ENCODE results near the gene KCNK16.
"Not testable (repeated sequence)": the region's sequence is repeated elsewhere in the genome, so short reads cannot be mapped to it uniquely, and the experiment has no call there.

The KCNK16 gene

DNA sequence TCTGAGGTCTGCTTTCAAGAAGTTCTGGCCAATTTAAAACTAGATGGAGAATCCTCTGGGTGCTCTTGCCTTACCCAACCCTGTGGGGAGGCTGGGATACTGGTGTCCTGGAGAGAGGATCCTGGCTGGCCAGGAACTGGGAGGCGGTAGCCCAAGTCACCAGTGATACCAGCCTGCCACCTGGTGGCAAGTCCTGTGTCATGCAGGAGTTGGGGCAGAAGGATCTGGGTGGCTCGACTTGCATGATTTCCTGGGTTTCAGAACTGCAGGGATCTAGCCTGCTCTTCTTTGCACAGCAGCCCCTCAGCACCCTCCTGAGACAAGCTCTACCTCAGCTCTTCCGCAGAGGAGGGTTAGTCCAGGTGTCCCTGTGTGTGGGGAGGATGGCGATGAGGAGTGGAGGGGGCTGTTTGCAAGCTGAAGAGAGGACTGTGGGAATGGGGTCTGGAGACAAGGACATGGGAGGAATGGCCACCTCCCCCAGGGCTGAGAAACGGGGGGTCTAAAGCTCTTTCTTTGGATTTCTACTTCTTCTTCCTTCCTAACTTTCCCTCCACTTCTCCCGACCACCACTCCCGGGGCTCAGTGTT, 12.5 kb downstream of the KCNK16 start:
- peak; percentile 42 for DNase-seq (ENCODE audit: low spot score)

DNA sequence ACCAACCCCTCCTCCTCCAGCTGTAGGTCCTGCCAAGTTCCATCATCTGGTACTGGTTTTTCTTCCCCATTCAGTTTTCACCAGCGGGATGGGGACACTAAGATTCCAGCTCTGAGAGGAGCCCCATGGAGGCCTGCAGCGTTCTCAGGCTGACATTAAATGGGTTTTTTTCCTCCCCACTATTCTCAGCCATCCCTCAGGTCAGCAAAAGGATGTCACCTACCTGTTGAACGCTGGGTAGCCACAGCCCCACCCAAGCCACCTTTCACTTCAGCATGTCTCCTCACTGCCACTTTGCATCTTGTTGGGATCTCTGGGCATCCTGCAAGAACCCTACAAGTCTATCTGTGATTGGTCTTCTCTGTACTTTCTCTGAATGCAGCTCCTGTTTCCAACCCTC, 15.0 kb downstream of the KCNK16 start:
- no peak for DNase-seq (ENCODE audit: low spot score)

DNA sequence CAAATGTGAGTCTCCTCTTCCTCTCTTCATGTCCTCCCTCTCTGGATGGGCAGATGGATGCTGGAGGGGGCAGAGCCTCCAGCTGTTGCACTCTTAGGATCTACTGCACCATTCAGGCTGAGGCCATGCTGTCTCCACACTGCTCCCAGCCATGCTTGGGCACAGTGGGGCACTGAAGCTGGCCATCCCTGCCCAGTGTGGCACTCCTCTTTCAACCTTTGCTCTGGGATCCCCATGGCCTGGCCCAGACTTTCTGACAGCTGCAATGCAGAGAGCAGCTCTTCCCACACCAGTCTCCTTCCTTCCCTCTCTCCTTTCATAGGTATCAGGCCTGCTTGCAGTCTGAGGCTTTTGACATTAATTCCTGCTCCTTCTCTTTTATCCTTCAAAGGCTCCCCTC, 17.6 kb downstream of the KCNK16 start:
- no peak for DNase-seq (ENCODE audit: low spot score)

DNA sequence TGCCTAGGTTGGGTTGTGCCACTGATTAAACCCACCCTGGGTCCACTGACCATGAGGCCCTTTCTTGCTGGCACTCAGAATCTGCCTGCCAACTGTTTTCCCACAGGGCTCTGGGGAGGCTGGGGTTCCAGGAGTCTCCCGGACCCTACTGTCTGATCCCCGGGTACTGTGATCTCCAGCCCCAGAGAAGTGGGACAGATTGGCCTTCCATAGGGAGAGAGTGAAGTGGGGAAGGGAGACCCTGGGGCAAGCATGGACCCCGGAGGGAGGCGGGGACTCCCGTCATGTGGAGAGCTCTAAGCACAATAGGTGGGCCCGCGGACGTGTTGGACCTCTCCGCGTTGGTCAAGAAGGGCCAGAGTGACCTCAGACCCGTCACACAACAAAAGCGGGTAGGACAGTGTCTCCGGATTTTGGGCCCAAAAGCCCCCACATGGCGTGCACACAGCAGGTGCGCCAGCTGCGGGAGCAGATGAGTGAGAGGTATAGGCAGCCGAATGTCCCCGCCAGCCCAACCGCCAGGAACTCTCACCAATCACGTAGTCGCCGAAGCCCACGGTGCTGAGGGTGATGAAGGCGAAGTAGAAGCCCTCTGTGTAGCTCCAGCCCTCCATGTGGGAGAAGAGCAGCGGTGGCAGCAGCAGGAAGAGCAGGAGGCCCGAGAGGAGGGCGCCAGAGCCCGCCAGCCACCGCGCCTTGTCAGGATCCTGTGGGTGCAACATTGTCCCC, 18.9 kb downstream of the KCNK16 start:
- DNase-seq (ENCODE audit: low spot score): no peak

DNA sequence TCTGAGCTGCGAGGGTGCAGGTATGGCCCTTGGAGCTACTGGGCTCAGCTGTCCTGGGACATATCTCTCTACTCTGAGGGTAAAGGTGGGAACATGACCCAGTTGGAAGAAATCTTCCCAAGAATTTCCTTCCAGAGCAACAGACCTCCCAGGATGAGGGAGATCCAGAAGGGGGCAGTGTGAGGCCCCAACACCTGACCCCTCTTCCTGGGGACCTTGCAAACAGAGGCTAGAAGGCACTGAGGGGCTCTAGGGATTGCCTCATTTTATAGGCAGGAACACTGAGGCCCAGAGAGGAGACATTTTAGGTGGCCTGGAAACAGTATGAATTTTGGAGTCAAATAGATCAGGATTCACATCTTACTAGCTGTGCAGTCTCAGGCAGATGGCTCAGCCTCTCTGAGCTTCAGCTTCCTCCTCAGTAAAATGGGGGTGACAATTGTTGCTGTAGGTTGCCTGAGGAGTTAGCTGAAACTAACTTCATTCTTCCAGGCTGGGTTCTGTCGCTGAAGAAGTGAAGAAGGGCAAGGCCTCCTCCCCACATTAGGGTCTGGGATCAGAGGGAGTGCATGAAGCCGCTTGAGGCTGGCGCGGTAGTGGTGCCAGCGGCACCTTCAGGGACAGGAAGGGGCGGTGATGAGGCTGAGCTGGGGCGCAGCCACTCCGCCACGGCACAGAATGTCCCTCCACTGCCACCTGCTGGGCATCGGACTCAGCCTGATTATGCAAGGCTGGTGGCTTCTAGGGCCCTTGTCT, 19.7 kb downstream of the KCNK16 start:
- peak; percentile 35 for DNase-seq (ENCODE audit: low spot score)

DNA sequence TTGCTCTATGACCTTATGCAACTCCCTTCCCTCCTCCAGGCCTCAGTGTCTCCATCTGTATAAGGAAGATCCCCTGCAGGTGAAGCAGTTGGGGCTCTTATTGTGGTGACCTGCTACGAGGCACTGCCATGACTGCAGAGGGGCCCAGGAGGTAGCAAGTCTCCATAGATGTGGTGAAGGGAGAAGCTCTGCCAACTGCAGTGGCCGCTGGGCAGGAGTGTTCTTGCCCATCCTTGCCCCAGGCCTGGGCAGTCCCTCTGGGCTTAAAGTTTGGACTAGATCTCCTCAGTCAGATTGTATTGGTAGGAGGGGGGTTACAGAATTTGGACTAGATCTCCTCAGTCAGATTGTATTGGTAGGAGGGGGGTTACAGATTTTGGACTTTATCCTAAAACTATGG, 20.5 kb downstream of the KCNK16 start:
- DNase-seq (ENCODE audit: low spot score): no peak

DNA sequence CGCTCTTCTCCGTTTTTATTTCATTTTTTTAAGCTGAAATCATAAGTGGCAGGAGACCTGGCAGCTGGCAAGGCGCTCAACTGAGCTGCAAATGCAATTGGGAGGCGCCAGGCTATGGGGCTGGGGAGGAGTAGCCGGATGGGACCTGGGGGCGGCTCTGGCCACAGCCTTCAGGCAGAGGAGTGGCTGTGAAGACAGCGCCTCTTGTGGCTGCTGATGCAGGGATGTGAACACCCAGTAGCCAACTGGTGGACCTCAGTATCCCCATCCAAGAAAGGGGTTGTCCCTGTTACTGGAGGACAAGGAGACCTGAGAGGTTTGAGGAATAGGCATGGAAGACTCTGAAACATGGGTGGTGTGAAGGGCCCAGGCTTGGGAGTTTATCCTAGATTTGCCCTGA, 20.9 kb downstream of the KCNK16 start:
- no peak for DNase-seq (ENCODE audit: low spot score)

DNA sequence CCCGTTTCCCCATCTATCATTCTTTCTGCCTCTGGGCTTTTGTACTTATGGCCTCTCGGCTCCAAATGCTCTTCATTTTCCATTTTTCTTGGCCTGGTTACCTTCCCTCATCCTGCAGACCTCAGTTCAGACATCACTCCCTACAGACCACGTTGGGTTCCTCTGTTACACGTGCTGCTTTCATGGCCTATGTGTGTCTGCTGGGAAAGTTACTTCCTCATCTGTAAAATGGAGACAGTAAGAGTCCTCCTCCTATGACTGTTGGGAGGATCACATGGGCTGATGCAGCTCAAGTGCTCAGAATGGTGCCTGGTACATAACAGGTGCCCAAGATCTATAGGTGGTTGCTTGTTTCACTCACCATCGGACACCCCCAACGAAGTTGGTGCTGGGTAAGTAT, 21.8 kb downstream of the KCNK16 start:
- DNase-seq (ENCODE audit: low spot score): no peak

DNA sequence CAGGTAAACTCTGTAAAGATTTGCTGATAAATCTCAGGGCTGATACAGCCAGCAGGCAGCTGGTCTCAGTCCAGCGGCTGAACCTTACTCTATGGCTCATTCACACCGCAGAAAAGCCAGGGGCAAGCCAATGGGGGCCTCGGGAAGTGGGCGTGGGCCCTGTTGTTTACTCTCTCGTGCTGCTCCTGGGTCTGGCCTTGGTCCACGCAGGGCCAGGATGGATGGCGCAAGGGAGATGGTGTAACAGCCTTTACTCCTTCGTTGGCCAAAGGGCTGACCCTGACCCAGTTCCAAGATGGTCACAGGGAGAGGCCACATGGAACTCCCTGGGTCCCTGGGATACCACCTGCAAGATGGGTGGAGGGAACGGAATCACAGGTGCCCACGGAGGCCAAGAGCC, 24.4 kb downstream of the KCNK16 start:
- DNase-seq (ENCODE audit: low spot score): no peak

DNA sequence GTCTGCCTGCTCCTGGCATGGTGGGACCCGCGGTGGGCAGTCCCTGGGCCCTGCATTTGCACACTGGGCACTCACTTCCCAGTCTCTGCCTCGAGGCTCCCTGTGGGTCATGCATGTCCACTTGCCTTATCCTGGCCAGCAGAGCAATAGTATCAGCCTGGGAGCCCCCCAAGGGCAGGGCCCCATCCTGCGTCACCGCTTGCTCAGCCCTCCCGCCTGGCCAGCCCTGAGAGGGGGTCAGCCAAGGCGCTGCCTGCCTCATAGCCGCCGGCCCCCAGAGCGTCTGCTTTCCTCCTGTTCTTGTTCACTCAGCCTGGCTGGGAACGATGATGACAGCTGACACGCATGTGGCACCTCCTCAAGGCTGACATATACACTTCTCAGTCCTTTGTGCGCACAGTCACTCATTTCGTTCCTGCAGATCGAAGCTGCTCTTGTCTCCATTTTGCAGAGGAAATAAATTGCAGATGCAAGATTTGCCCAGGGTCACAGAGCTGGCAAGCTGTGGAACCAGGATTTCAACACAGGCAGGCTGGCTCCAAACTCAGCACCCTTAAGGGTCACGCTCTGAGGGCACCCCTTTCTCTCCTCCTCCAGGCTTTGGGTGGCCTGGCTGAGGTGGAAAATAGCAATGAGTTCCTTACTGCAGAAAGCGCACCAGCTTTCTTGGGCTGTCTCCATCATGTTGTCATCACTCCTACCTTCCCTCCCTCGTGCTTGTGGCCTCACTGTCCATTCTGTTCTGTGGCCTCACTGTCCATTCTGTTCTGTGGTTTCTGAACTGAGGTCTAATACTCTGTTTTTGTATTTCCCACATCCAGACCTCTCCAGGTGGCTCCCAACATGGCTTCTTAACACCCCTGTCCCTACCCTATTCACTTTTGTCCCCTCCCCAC, 25.5 kb downstream of the KCNK16 start:
- no peak for DNase-seq (ENCODE audit: low spot score)

DNA sequence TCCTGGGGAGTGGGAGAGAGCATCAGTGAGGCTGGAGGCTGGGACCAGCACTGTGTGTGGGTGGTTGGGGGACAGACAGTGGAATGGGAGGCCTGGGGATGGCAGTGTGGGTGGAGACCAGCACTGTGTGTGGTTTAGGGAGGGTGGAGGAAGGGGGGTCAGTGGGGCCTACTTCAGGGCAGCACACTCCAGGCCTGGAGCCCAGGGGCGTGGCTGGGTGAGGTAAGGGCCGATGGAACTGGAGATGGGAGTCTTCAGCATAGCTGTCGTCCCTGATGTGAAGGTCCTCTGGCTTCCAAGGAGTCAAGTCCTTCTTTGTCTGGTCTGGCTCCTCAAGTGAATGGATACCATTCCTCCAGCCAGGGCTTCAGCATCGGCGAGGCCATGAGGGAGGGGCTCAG, 26.9 kb downstream of the KCNK16 start:
- no peak for DNase-seq (ENCODE audit: low spot score)

DNA sequence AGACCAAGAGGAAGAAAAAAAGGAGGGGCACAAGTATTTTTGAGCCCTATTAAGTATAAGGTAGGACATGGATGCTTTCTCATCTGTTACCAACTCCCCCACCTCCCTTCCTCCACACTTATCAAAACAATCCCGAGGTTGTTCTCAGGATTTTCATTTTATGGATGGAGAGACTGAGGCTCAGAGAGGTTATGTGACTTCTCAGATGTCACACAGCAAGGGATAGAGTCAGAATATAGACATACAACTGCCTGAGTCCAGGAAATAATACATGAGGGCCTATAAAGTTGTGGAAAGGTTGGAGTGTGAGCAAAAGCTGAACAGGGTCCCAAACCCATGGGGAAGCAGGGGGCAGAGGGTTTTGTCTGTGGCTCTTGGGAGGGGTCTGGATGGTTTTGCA, 27.6 kb downstream of the KCNK16 start:
- DNase-seq (ENCODE audit: low spot score): no peak

DNA sequence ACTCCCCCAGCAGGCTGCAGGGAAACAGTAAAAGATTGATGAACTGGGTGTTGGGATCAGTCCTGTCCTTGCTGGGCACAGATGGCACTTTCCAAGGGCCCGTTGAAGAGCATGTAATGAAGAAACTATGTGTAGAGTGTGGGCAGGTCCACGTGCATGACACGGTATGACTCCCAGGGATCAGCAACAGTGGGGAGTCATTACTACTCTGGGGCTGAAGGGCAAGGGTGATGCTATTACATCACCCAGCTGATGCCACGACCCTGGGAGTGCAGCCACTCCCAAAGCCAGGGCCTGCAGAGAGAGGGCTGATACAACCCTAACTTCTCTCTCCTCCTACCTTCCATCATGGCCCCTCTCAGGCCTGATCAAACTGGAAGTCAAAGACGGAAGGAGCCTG, 28.4 kb downstream of the KCNK16 start:
- no peak for DNase-seq (ENCODE audit: low spot score)

DNA sequence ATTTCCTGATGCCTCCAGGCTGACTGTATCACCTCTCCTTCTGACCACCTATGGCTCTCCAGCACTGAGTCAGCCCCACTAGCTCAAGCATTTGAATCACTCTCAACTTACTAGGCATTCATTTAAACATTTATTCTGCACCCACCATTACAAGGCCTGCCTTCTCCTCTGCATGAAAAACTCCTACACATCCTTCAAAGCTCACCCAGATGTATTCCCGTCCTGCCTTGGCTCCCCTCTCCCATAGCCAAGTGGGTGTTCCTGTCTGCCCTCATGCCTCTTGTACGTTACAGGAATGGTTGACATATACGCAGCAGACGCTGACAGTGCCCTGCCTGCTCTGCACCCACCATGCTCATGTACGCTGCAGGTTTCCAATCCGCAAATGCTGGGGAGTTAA, 29.9 kb downstream of the KCNK16 start:
- no peak for DNase-seq (ENCODE audit: low spot score)

DNA sequence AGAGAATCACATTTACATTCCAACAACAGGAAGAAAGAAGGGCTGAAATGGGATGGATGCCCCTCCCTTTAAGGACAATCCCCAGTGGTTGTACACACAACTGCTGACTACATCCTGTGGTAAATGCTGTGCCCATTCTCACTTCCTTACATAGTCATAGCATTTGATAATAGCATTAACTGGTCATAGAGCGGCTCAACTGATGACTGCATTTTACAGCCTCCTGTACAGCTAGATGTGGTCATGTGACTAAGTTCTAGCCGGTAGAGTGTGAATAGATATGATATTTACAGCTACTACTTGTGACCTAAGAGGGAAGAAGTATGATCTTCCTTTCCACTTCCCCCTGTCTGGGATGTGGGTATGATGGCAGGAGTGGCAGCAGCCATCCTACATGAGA, 33.0 kb downstream of the KCNK16 start:
- DNase-seq (ENCODE audit: low spot score): no peak

DNA sequence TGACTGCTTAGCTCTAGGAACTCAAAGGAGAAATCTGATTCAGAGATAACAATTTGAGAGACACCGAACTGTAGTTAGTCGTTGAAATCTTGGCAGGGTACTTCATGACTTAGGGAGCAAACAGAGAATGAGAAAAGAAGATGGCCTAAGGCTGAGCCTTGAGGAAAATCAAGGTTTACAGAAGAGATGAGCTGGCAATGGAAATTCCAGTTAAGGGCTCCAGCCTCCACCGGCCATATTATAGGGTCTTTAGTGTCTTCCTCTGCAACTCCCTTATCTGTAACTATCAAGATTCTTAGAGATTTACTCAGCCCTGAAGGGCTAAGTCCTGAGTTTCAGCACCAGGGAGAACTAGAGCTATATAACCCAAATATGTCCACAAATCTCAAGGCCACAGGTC, 34.9 kb downstream of the KCNK16 start:
- no peak for DNase-seq (ENCODE audit: low spot score)

DNA sequence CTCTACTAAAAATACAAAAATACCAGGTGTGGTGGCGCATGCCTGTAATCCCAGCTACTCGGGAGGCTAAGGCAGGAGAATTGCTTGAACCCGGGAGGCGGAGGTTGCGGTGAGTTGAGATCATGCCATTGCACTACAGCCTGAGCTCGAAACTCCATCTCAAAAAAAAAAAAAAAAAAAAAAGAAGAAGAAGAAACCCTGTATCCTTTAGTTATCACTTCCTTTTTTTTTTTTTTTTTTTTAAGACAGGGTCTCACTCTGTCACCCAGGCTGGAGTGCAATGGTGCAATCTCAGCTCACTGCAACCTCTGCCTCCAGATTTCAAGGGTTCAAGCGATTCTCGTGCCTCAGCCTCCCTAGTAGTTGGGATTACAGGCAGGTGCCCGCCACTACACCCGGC, 35.9 kb downstream of the KCNK16 start:
- DNase-seq (ENCODE audit: low spot score): not testable (repeated sequence)

DNA sequence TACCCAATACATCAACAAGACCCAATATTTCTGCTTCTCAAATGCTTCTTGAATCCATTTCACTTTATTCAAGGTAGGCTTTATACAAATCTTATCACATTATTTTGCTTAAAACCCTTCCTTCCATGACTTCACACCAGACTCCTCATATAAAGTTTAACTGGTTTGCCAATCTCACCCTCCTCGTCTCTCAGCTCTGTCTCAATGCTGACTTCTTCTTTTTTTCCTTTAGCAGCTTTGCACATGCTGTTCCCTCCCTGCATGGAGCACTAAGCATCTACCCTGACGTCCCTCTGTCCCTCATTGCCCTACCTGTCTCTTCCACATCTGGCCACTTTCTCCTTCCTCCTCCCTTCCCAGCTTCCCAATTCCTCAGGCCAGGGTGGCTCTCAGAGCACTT, 39.7 kb downstream of the KCNK16 start:
- no peak for DNase-seq (ENCODE audit: low spot score)

DNA sequence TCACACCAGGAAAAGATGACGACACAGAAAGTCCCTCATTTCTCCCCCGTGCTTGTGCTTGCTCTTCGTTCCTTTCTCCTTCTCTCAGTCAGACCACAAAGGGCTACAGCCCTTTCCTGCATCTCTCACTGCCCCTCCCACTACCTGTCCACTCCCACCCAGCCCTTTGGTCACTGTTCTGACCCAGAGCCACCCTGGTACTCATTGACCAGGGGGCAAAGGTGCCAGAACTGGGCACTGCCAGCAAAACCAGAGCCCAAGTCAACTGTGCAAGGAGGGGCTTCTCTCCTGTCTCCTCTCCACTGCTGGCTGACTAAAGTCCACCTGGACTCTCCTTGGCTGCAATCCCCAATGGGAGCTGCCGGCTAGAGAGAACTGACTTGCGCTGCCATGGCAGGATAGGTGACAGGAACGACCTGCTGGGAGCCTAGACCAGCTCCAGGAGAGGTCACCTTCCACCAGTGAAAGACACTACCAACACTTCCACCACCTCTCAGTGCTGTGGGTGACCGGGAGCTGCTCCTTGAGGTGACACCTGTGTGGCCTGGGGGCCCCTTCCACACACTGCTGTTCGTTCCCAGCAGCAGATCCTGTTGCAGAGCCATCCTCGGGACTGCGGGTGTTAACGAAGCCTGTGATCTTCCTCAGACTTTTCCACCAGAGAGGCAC, 41.1 kb downstream of the KCNK16 start:
- no peak for DNase-seq (ENCODE audit: low spot score)

DNA sequence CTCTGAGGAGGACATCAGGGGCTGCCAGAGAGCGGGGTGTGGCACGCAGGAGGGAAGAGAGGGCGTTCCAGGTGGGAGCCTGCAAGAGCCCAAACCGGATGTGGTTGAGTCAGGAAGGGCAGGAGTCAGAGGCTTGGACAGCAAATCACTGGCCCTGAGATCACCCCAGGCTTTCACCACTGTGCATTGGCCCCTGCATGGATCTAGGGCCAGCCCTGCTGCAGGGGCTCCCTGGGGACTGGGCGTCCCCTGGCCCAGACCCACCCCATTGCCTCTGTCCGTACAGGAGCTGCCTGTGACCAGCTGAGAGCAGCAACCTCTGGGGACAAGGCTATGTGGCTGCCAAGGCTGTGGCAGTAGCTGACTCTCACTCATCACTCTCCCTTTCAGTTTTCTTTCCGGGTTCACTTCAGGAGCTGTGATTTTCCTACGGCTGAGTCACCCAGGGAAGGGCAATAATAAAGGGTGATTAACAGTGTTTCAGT, 42.2 kb downstream of the KCNK16 start:
- no peak for DNase-seq (ENCODE audit: low spot score)

DNA sequence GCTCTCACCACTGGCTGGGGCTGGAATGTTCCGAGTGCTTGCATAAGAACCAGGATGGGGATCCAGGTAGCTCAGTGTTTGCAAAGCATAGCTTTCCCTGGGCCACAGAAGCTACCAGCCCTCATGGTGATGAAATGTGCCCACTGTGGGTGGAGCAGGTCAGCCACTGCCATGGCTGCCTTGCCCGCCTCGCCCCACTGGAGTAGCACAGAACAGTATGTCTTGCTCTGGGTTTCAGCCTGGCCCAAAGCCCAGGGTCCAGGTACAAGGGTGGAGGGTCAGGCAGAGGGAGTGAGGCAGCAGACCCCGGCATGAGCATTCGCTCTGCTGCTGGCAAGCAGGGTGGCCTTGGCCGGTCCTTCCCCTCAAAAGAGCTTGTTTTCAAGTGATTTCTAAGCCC, 43.0 kb downstream of the KCNK16 start:
- DNase-seq (ENCODE audit: low spot score): no peak

Data from cerebellar cortex (tissue), 1 donor.